Lung (tissue), 13 donors: Measurements from ENCODE around the gene GPR62. TPM values are rescaled to one million over a fixed set of nuclear protein-coding genes. Genes with fewer than 3 reads are reported as not detected.

Experiments
- ATAC-seq: fragments of 200-7000 bp; cut with Tn5 transposase; one replicate; pipeline ENCODE4 v1.9.1; 2020; ENCODE audit warnings: moderate number of reproducible peaks; ENCODE audit not compliant: insufficient read depth, low FRiP score
- DNase-seq, 3 donors: peaks; one replicate each; pipeline ENCODE4 v3.0.0-alpha.2; 2013 to 2017
- H3K27ac ChIP-seq, 2 donors: one replicate each; pipeline ENCODE4 v1.5.1; 2013; ENCODE audit warnings: mild to moderate bottlenecking in 2 of 2, moderate library complexity in 2 of 2, control low read depth in 1 of 2, inconsistent platforms in 1 of 2, low read depth in 1 of 2, low read length in 1 of 2
- H3K27me3 ChIP-seq, 3 donors: one replicate each; pipeline ENCODE4 v1.5.1; 2013; ENCODE audit warnings: low read length in 2 of 3; ENCODE audit not compliant: control insufficient read depth in 3 of 3, insufficient read depth in 3 of 3
- H3K36me3 ChIP-seq, 4 donors: one replicate each; pipeline ENCODE4 v1.5.1; 2013; ENCODE audit warnings: low read length in 4 of 4, mild to moderate bottlenecking in 1 of 4, moderate library complexity in 1 of 4; ENCODE audit not compliant: control insufficient read depth in 4 of 4, insufficient read depth in 4 of 4
- H3K4me1 ChIP-seq, 5 donors: one replicate each; pipeline ENCODE4 v1.5.1; 2013; ENCODE audit warnings: low read length in 5 of 5, mild to moderate bottlenecking in 2 of 5, moderate library complexity in 1 of 5; ENCODE audit not compliant: control insufficient read depth in 5 of 5, insufficient read depth in 5 of 5
- H3K4me3 ChIP-seq: one replicate; pipeline ENCODE4 v1.5.1; 2013; ENCODE audit warnings: mild to moderate bottlenecking, control low read depth, moderate library complexity
- H3K9ac ChIP-seq, 2 donors: one replicate each; pipeline ENCODE4 v1.5.1; 2013; ENCODE audit warnings: low read length in 2 of 2, control low read depth in 1 of 2; ENCODE audit not compliant: insufficient read depth in 1 of 2
- H3K9me3 ChIP-seq, 4 donors: one replicate each; pipeline ENCODE4 v1.5.1; 2013; ENCODE audit warnings: low read length in 3 of 4, mild to moderate bottlenecking in 1 of 4, moderate library complexity in 1 of 4; ENCODE audit not compliant: control insufficient read depth in 4 of 4, insufficient read depth in 3 of 4
- WGBS, 2 donors: extraction: QIAGEN DNeasy Blood & Tissue Kit; methylation state at CpG; one replicate each; pipeline ENCODE4 v1.1.7; 2013; 5-methylcytosine and 5-hydroxymethylcytosine counted together
- polyA plus RNA-seq, 2 donors: library from polyadenylated mRNA; stranded (reverse); fragments of 200-250 nt; gene quantifications; one replicate each; pipeline ENCODE4 v1.2.1, GENCODE V29; 2013
- small RNA-seq: library from RNA; depleted of rRNA; stranded (forward); fragments of <200 nt; gene quantifications from one replicate; pipeline ENCODE3, GENCODE V24; 2014; ENCODE audit warnings: low replicate concordance
- total RNA-seq, 2 donors: library from RNA; depleted of rRNA in 1 of 2; stranded (reverse); fragments of >200 nt in 1 of 2; gene quantifications; one replicate each; pipeline ENCODE4 v1.2.1, GENCODE V29; 2014 to 2021
- TF ChIP-seq, protein P1 (sequence below): IDR thresholded peaks from 2 replicates; pipeline ENCODE4 v1.5.1; 2012; ENCODE audit warnings: mild to moderate bottlenecking; ENCODE audit errors: control extremely low read depth, extremely low read depth
- donor health status: control.
- donor health status: control.
- donor health status: Bipolar disorder and iron deficiency.
- donor health status: healthy.
- donor health status: DM: yes; HTN: yes; CAD: no.

GPR62 gene
- total and polyA plus RNA-seq, 4 donors, result 0.05 to 0.15 TPM; not detected in 2

DNA sequence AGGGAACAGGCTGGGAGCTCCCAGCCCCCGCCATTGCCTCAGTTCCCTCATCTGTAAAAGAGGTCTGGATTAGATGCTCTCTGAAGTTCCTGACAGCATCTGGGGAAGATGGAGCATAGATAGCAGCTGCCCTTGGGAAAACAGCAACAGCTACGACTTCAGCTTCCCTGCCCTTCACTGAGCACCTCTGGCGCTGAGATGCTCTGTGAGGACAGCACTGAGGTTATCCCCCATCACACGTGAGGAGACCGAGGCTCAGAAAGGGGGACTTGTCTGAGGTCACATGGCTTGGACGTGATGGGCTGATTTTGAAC, 51.6 kb downstream of the GPR62 start:
- no peak overlapping the region for H3K27ac ChIP-seq
- H3K4me3 ChIP-seq, result no peak overlapping the region
- no peaks in the 10 kb centered on the region for H3K9me3 ChIP-seq
- 88 to 96% methylated on average over 6 of the region's 6 CpGs for WGBS, 2 donors
- H3K36me3 ChIP-seq, result no peaks in the 10 kb centered on the region
- no peaks in the 10 kb centered on the region for H3K27me3 ChIP-seq
- H3K4me1 ChIP-seq, result peaks cover 0 to 21% (median 15%) of the 10 kb centered on the region in 5 donors
- no peak overlapping the region for H3K9ac ChIP-seq
- DNase-seq (no peak), ATAC-seq (no peak)
- TF ChIP-seq, protein P1, sequence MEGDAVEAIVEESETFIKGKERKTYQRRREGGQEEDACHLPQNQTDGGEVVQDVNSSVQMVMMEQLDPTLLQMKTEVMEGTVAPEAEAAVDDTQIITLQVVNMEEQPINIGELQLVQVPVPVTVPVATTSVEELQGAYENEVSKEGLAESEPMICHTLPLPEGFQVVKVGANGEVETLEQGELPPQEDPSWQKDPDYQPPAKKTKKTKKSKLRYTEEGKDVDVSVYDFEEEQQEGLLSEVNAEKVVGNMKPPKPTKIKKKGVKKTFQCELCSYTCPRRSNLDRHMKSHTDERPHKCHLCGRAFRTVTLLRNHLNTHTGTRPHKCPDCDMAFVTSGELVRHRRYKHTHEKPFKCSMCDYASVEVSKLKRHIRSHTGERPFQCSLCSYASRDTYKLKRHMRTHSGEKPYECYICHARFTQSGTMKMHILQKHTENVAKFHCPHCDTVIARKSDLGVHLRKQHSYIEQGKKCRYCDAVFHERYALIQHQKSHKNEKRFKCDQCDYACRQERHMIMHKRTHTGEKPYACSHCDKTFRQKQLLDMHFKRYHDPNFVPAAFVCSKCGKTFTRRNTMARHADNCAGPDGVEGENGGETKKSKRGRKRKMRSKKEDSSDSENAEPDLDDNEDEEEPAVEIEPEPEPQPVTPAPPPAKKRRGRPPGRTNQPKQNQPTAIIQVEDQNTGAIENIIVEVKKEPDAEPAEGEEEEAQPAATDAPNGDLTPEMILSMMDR, result no peak

Small RNA genes within 50 kb of the gene (small RNA-seq; reads per million reads assigned to genes)
- not detected for gene AC115284.1

Other genes starting within 250 kb of the GPR62 start
- gene GRM2, start 248.3 kb upstream of the GPR62 start, total RNA-seq, result under 1 TPM; 0.26 to 0.77 TPM
- gene GRM2, start 248.3 kb upstream of the GPR62 start, polyA plus RNA-seq, result under 1 TPM; 0.13 to 0.24 TPM
- not detected for gene IQCF6, start 176.1 kb upstream of the GPR62 start, total RNA-seq
- gene IQCF6, start 176.1 kb upstream of the GPR62 start, polyA plus RNA-seq, result not detected
- gene IQCF2, start 93.8 kb upstream of the GPR62 start, total RNA-seq, result not detected
- not detected for gene IQCF2, start 93.8 kb upstream of the GPR62 start, polyA plus RNA-seq
- not detected for gene IQCF5, start 79.8 kb upstream of the GPR62 start, total RNA-seq
- gene IQCF5, start 79.8 kb upstream of the GPR62 start, polyA plus RNA-seq, result not detected
- gene IQCF1, start 52.0 kb upstream of the GPR62 start, total RNA-seq, result not detected
- not detected for gene IQCF1, start 52.0 kb upstream of the GPR62 start, polyA plus RNA-seq
- gene RRP9, start 13.5 kb upstream of the GPR62 start, total RNA-seq, result 10 to 100 TPM in 1 of 2 donors, 1 to 10 TPM in 1; 8.2 to 28.1 TPM
- gene RRP9, start 13.5 kb upstream of the GPR62 start, polyA plus RNA-seq, result 10 to 100 TPM; 38.8 to 47.6 TPM
- gene PARP3, start 13.0 kb upstream of the GPR62 start, total RNA-seq, result 10 to 100 TPM; 24.8 to 36.7 TPM
- 10 to 100 TPM; 15.3 to 17.3 TPM for gene PARP3, start 13.0 kb upstream of the GPR62 start, polyA plus RNA-seq
- gene PCBP4, start 12.1 kb downstream of the GPR62 start, total RNA-seq, result 10 to 100 TPM; 17.4 to 37.7 TPM
- gene PCBP4, start 12.1 kb downstream of the GPR62 start, polyA plus RNA-seq, result 10 to 100 TPM; 19.5 to 44.3 TPM
- 10 to 100 TPM; 26.3 to 44.9 TPM for gene ABHD14B, start 18.7 kb downstream of the GPR62 start, total RNA-seq
- 10 to 100 TPM; 37.5 to 88.1 TPM for gene ABHD14B, start 18.7 kb downstream of the GPR62 start, polyA plus RNA-seq
- 10 to 100 TPM in 1 of 2 donors, 1 to 10 TPM in 1; 7.2 to 24.5 TPM for gene ABHD14A, start 19.7 kb downstream of the GPR62 start, total RNA-seq
- gene ABHD14A, start 19.7 kb downstream of the GPR62 start, polyA plus RNA-seq, result 10 to 100 TPM; 19.1 to 62.8 TPM
- gene ACY1, start 28.2 kb downstream of the GPR62 start, total RNA-seq, result 10 to 100 TPM; 19.6 to 52.6 TPM
- 10 to 100 TPM; 31.7 to 46.2 TPM for gene ACY1, start 28.2 kb downstream of the GPR62 start, polyA plus RNA-seq
- 100 to 1,000 TPM; 711 to 912 TPM for gene RPL29, start 40.5 kb downstream of the GPR62 start, total RNA-seq
- gene RPL29, start 40.5 kb downstream of the GPR62 start, polyA plus RNA-seq, result 1,000 to 10,000 TPM; 1,556 to 2,402 TPM
- 10 to 100 TPM; 16.5 to 36.2 TPM for gene DUSP7, start 101.2 kb downstream of the GPR62 start, total RNA-seq
- gene DUSP7, start 101.2 kb downstream of the GPR62 start, polyA plus RNA-seq, result 10 to 100 TPM; 10.2 to 25.2 TPM
- 1 to 10 TPM; 3.9 to 5.4 TPM for gene POC1A, start 199.0 kb downstream of the GPR62 start, total RNA-seq
- gene POC1A, start 199.0 kb downstream of the GPR62 start, polyA plus RNA-seq, result 1 to 10 TPM; 2.3 to 4.1 TPM
- 10 to 100 TPM; 38.7 to 85.1 TPM for gene ALAS1, start 242.8 kb downstream of the GPR62 start, total RNA-seq
- 10 to 100 TPM; 56.8 to 57.6 TPM for gene ALAS1, start 242.8 kb downstream of the GPR62 start, polyA plus RNA-seq